Endometrial microvascular endothelial cells (primary cell): ENCODE measurements around the gene UBTD2. TPM values are rescaled to one million over a fixed set of nuclear protein-coding genes. Genes with fewer than 3 reads are reported as not detected.

ENCODE experiments used
- in situ Hi-C: cut with HindIII; loops from 2 replicates; pipeline ENCODE4 v1.10.0; 2017; ENCODE audit warnings: low sequenced_read_pairs, low pct_unique_long_range_greater_than_20kb; ENCODE audit errors: inconsistent ontology term
- total RNA-seq: library from RNA; depleted of rRNA; stranded (reverse); fragments of >200 nt; gene quantifications from one replicate; pipeline ENCODE4 v1.2.3, GENCODE V29; 2015; ENCODE audit errors: inconsistent ontology term

UBTD2 gene
- total RNA-seq, 1 donor from 2014 or later, result 22.9 TPM

DNA sequence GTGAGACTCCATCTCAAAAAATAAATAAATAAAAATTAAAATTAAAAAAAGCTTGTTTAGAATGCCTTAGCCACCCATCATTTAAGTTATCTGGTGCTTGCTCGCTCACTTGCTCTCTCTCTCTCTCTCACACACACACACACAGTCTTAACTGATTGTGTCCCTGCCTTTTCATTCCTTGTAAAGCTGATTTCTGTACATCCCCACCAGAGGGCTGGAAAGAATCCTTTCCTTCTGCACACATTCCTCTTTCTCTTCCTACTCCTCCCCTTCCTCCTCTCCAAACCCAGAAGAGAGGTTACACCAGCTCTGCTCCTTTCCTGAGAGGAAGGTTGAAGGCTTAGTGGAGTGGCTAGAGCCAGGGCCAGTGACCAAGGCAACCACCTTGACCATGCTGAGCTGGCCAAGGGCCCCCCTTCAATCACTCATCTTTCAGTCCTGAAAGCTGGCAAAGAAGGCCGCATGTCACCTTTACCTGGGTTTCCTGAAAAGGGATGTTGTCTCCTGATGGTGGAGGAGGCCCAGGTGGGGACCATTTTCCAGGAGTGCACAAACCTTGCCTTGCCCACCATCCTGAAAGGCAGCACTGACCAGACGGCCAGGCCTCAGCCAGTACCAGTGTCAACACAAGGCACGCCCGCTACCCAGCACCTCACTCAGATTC, 121.1 kb downstream of the UBTD2 start:
- in situ Hi-C loops, result no loop called here

- in situ Hi-C loops, result no loop called here
Measured at GRCh38 chr5:172160506-172160905, 123.1 kb downstream of the UBTD2 start.

Other genes with a start within 250 kb of the UBTD2 start
- gene STK10, start 95.5 kb downstream of the UBTD2 start, total RNA-seq, result 26.4 TPM
- not detected for gene EFCAB9, start 89.6 kb downstream of the UBTD2 start, total RNA-seq
- gene SH3PXD2B, start 170.8 kb upstream of the UBTD2 start, total RNA-seq, result 16.5 TPM